Adrenal gland (tissue), 12 donors: ENCODE results near the gene NEGR1. TPM values are rescaled to one million over a fixed set of nuclear protein-coding genes. Genes with fewer than 3 reads are reported as not detected.

Experiments used
- DNase-seq, 7 donors: peaks; one replicate each; pipeline ENCODE4 v3.0.0-alpha.2; 2019 to 2020
- H3K27ac ChIP-seq, 5 donors: fragments of 200-600 bp; sonication (generic) in 4 of 5; 1 replicate in 3 of 5; 2 replicates in 2 of 5; pipeline versions ENCODE4 v1.5.1 to v1.8.0; 2016 to 2020; ENCODE audit warnings: mild to moderate bottlenecking in 1 of 5
- H3K27me3 ChIP-seq: fragments of 200-600 bp; 2 replicates; pipeline ENCODE4 v1.8.0; 2021
- H3K36me3 ChIP-seq, 2 donors: fragments of 200-600 bp; replicated peaks in 1 of 2; 1 replicate in 1 of 2; 2 replicates in 1 of 2; pipeline versions ENCODE4 v1.5.1 to v1.8.0; 2018 to 2022
- H3K4me1 ChIP-seq, 2 donors: fragments of 200-600 bp; replicated peaks in 1 of 2; 1 replicate in 1 of 2; 2 replicates in 1 of 2; pipeline versions ENCODE4 v1.5.1 to v1.8.0; 2018 to 2021
- H3K4me3 ChIP-seq, 4 donors: fragments of 200-600 bp; sonication (generic) in 3 of 4; one replicate each; pipeline ENCODE4 v1.5.1; 2016 to 2018
- H3K9me3 ChIP-seq, 3 donors: fragments of 200-600 bp; sonication (generic) in 1 of 3; replicated peaks in 1 of 3; 1 replicate in 2 of 3; 2 replicates in 1 of 3; pipeline versions ENCODE4 v1.5.1 to v1.8.0; 2016 to 2021
- CTCF ChIP-seq, 6 experiments: fragments of 450-650 bp in 4 of 6; fragments of 200-600 bp in 2 of 6; sonication (generic) in 1 of 6; IDR thresholded peaks; 1 replicate in 5 of 6; 2 replicates in 1 of 6; pipeline versions ENCODE4 v1.5.1 to v1.8.0; 2016 to 2021; ENCODE audit warnings: antibody characterized with exemption in 6 of 6, mild to moderate bottlenecking in 2 of 6, moderate library complexity in 1 of 6
- POLR2A ChIP-seq, 2 donors: fragments of 450-650 bp; IDR thresholded peaks; one replicate each; pipeline ENCODE4 v1.6.1; 2017; ENCODE audit warnings: antibody characterized with exemption in 2 of 2, mild to moderate bottlenecking in 2 of 2, moderate library complexity in 1 of 2
- WGBS, 4 donors: extraction: QIAGEN DNeasy Blood & Tissue Kit in 2 of 4; methylation state at CpG; one replicate each; pipeline versions ENCODE4 v1.1.5 to v1.1.7; 2013 to 2017; 5-methylcytosine and 5-hydroxymethylcytosine counted together
- intact Hi-C, 2 donors: fragments of 100-400 bp; cut with DNase I; formaldehyde crosslinking; loops; one replicate each; pipeline versions ENCODE4 v1.14.1 to v1.15.0; 2022 to 2023
- polyA plus RNA-seq, 3 donors: library from polyadenylated mRNA; stranded (reverse); fragments of 200-250 nt in 2 of 3; fragments of 350-450 nt in 1 of 3; fragmentation: Illumina TruSeq in 1 of 3; extraction: RNeasy Lipid Tissue Mini Kit (QIAGEN cat#74804) in 1 of 3; gene quantifications; one replicate each; pipeline ENCODE4 v1.2.3, GENCODE V29; 2013 to 2014
- total RNA-seq, 9 donors: library from RNA; depleted of rRNA in 4 of 9; stranded (reverse); fragments of >200 nt in 4 of 9; fragments of 120-200 nt in 1 of 9; fragmentation: NEBNext Ultra II Directional in 1 of 9; extraction: Animal tissue kit (Norgen Biotek cat#: 25700) in 1 of 9; gene quantifications; one replicate each; pipeline versions ENCODE4 v1.1.0 to v1.2.4, GENCODE V29; 2013 to 2023
- donor health status: healthy with polysubstance abuse.
- donor health status: Bipolar disorder and iron deficiency.
- donor health status: DM: yes; HTN: yes; CAD: no.
- donor health status: DM: no; HTN: no; CAD: no.
- donor health status: DM: no; HTN: no; CAD: no.
- donor health status: DM: yes; HTN: yes; CAD: no.

Gene NEGR1
- total and polyA plus RNA-seq, 12 donors, result 1.1 to 7.4 (median 4.0) TPM

GRCh38 chr1:71582673-71583072 lies 699.7 kb downstream of the NEGR1 start:
- DNase-seq, result no peak
- H3K27me3 ChIP-seq, result no peaks in the 10 kb centered on the region
- no peaks in the 10 kb centered on the region for H3K36me3 ChIP-seq
- TF ChIP-seq CTCF (IDR thresholded peaks at IDR 0.05), result no peak
- no peak for TF ChIP-seq POLR2A (IDR thresholded peaks at IDR 0.05)
- H3K9me3 ChIP-seq, result no peaks in the 10 kb centered on the region
- H3K27ac ChIP-seq, result no peak overlapping the region
- no peaks in the 10 kb centered on the region for H3K4me1 ChIP-seq
- WGBS, 4 donors, result 65 to 75% (median 72%) methylated on average over 3 of the region's 3 CpGs
- no peak overlapping the region for H3K4me3 ChIP-seq
- intact Hi-C loops, result no loop called here

DNA sequence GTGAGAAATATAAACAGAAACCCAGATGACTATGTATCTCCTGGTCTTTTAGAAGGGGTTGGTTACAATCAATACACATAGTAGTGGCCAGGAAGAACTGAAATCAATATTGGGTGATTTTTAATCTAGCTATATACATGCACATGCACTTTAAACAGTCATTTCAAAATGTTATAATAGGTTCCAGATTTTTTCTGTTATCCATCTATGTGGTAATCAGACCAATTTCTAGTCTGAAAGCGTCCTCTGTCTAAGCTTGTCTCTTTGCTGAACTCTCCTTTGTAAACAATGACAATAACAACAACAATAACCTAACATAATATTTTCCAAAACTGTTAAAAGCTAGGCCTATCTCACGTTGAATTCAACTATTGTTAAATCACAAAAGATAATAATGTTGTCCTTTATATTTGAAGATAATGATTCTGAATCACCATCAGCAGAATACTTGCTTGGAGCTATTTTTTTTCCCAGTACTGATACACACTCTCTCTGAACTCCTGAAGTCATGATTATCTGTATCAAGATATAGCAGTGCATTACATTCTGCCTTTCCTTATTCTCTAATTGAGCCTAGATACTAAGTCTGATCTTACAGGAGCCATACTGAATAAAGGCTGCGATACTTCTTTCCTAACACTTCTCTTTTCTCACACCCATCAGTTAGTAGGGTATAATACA lies 704.7 kb downstream of the NEGR1 start:
- no peak for TF ChIP-seq CTCF (IDR thresholded peaks at IDR 0.05)
- TF ChIP-seq POLR2A (IDR thresholded peaks at IDR 0.05), result no peak
- DNase-seq, result no peak
- H3K27me3 ChIP-seq, result no peaks in the 10 kb centered on the region
- WGBS, 4 donors, result 67 to 78% (median 71%) methylated on average over 3 of the region's 3 CpGs
- H3K27ac ChIP-seq, result no peak overlapping the region
- intact Hi-C loops, result no loop called here
- H3K36me3 ChIP-seq, result no peaks in the 10 kb centered on the region
- no peaks in the 10 kb centered on the region for H3K9me3 ChIP-seq
- no peaks in the 10 kb centered on the region for H3K4me1 ChIP-seq
- no peak overlapping the region for H3K4me3 ChIP-seq

GRCh38 chr1:71572038-71572437 lies 710.3 kb downstream of the NEGR1 start:
- TF ChIP-seq POLR2A (IDR thresholded peaks at IDR 0.05) (no peak), CTCF (IDR thresholded peaks at IDR 0.05) (no peak)

DNA sequence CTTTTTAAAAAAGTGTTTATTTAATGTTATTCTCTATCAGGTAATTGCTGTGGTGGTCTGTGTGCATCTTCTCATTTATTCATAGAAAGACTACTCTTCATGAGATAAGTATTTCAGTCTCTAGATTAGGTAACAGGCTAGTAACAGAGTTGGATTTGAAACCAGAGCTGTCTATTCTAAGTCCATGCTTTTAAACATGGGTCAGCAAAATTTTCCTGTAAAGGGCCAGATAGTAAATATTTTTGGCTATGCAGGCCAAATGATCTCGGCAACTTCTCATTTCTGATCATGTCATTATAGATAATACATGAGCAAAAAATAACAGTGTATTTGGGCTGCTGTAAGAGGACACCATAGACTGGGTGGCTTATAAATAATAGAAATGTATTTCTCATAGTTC lies 715.9 kb downstream of the NEGR1 start:
- H3K27me3 ChIP-seq, result no peaks in the 10 kb centered on the region
- no peaks in the 10 kb centered on the region for H3K4me1 ChIP-seq
- TF ChIP-seq CTCF (IDR thresholded peaks at IDR 0.05), result no peak
- no peaks in the 10 kb centered on the region for H3K36me3 ChIP-seq
- no peak overlapping the region for H3K27ac ChIP-seq
- DNase-seq, result no peak
- H3K9me3 ChIP-seq, result no peaks in the 10 kb centered on the region
- intact Hi-C loops, result no loop called here
- WGBS, 4 donors, result 60 to 93% (median 85%) methylated on average over 1 of the region's 1 CpG
- no peak overlapping the region for H3K4me3 ChIP-seq

More at GRCh38 chr1:71572038-71572437, 710.3 kb downstream of the NEGR1 start:
- no peaks in the 10 kb centered on the region for H3K9me3 ChIP-seq
- H3K36me3 ChIP-seq, result no peaks in the 10 kb centered on the region
- H3K27me3 ChIP-seq, result no peaks in the 10 kb centered on the region
- DNase-seq, result no peak
- intact Hi-C loops, result no loop called here
- no peak overlapping the region for H3K4me3 ChIP-seq
- no peaks in the 10 kb centered on the region for H3K4me1 ChIP-seq
- H3K27ac ChIP-seq, result no peak overlapping the region
- 61 to 77% (median 67%) methylated on average over 3 of the region's 3 CpGs for WGBS, 4 donors
